NT2/D1 (cell line): ENCODE data around the gene RAB26.

Source experiments
- SUZ12 ChIP-seq: IDR thresholded peaks from 2 replicates; pipeline ENCODE4 v1.6.1; 2011; ENCODE audit not compliant: insufficient read length, insufficient read depth; ENCODE audit errors: extremely low read depth
- YY1 ChIP-seq: IDR thresholded peaks from 2 replicates; pipeline ENCODE4 v1.6.1; 2011; ENCODE audit not compliant: insufficient read length, insufficient read depth
- ZNF274 ChIP-seq: IDR thresholded peaks from 2 replicates; pipeline ENCODE4 v1.6.1; 2011; ENCODE audit warnings: mild to moderate bottlenecking, low read depth, low read length

DNA sequence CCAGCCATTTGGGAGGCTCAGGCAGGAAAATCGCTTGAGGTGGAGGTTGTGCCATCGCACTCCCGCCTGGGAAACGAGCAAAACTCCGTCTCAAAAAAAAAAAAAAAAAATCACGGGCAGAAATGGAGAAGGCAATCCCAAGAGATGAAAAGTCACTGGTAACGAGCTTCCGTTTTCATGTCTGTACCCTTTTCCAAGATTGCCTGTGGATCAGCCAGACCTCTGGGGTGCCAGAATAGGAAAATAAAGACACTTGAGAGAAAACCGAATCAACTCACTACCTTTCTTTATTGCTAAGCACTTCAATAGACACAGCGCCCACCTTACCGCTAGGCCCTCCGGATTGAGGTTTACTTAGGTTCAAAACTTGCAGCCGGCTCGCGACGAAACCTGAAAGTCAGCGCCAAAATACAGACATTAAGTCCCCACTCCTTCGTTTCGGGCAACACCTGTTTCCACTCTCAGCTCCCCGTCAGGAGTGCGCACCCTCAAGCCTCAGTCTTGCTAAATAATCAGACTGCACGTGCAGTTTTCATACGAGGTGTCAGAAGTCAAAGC, 6.2 kb downstream of the RAB26 start:
- TF ChIP-seq ZNF274 (no peak), SUZ12 (no peak), YY1 (no peak)
